ENCODE measurements around the gene APOF. TPM values are rescaled to one million over a fixed set of nuclear protein-coding genes. Genes with fewer than 3 reads are reported as not detected.

The APOF gene
- total and polyA plus RNA-seq, 2 of the 13 experiments (the other 11 are each of a cell fraction or from before 2014, with no cell fraction given): 3.3 to 23.9 TPM

GRCh38 chr12:56315622-56316473 lies 46.8 kb downstream of the APOF start, which contains the start of gene CNPY2 (continued):
- TF ChIP-seq NFIB (CRISPR knock-in tag; IDR thresholded peaks at IDR 0.05; ENCODE audit: borderline replicate concordance): 0 out of 2 replicates have a peak, but pooled peaks have one; percentile 59
- TF ChIP-seq NFYB (CRISPR knock-in tag; IDR thresholded peaks at IDR 0.05): peak; percentile 75
- TF ChIP-seq KLF15 (CRISPR knock-in tag; IDR thresholded peaks at IDR 0.05; ENCODE audit: borderline replicate concordance): 0 out of 2 replicates have a peak, but pooled peaks have one; percentile 69
- TF ChIP-seq SCMH1 (CRISPR knock-in tag; IDR thresholded peaks at IDR 0.05; ENCODE audit: borderline replicate concordance): no peak
- no peak for TF ChIP-seq DMTF1 (CRISPR knock-in tag; IDR thresholded peaks at IDR 0.05)
- TF ChIP-seq ZNF512B (CRISPR knock-in tag; IDR thresholded peaks at IDR 0.05; ENCODE audit: borderline replicate concordance): no peak
- no peak for TF ChIP-seq ZBTB44 (CRISPR knock-in tag; IDR thresholded peaks at IDR 0.05)
- TF ChIP-seq ZNF781 (CRISPR knock-in tag; IDR thresholded peaks at IDR 0.05; ENCODE audit: borderline replicate concordance, not compliant biosample characterization): peak; percentile 61
- TF ChIP-seq JDP2 (CRISPR knock-in tag; IDR thresholded peaks at IDR 0.05; ENCODE audit: borderline replicate concordance): no peak
- no peak for TF ChIP-seq GPBP1L1 (CRISPR knock-in tag; IDR thresholded peaks at IDR 0.05)
- TF ChIP-seq FOXK2 (IDR thresholded peaks at IDR 0.05): no peak; the same call in 1 of the 2 replicates
- no peak for TF ChIP-seq MAFG (CRISPR knock-in tag; IDR thresholded peaks at IDR 0.05)
- no peak for TF ChIP-seq DPF2 (CRISPR knock-in tag; IDR thresholded peaks at IDR 0.05; ENCODE audit: borderline replicate concordance, low read depth)
- peak; percentile 34; the same call in 1 of the 2 replicates for TF ChIP-seq CBFB (CRISPR knock-in tag; IDR thresholded peaks at IDR 0.05)
- peak; percentile 77 for TF ChIP-seq UBTF (CRISPR knock-in tag; IDR thresholded peaks at IDR 0.05)
